Measurements from ENCODE around the gene ETNK1.
A peak's percentile ranks its signal among the peaks of the same experiment; 100 is the strongest.

ETNK1 gene

DNA sequence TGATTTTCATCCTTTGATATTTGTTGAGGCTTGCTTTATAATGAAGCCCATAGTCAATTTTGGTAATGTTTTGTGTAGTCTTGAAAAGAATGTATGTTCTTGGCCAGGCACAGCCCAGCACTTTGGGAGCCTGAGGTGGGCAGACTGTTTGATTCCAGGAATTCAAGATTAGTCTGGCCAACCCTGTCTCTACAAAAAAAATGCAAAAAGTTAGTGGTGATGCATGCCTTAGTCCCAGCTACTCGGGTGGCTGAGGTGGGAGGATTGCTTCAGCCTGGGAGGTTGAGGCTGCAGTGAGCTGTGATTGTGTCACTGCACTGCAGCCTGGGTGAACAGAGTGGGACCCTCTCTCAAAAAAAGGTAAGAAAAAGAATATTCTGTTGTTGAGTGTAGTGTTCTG is 10.8 kb downstream of the ETNK1 start:
- no peak for DNase-seq

DNA sequence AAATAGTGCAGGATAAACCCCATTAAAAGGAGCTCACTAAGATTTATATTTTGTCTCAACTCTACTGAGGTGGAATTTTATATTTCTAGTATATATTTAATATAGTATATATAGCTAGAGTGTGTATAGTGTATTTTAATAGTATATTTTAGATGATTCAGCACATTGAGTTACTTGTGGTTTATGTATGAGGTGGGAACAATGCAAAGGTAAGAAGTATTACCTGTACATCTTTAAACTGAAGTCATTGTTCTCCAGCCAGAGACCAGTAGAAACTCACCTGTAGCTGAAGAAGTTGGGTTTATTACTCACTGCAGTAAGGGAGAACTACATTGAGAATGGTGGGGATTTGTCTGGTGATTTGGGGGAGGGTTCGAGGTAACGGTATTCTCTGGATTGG is 15.9 kb downstream of the ETNK1 start:
- no peak for DNase-seq

DNA sequence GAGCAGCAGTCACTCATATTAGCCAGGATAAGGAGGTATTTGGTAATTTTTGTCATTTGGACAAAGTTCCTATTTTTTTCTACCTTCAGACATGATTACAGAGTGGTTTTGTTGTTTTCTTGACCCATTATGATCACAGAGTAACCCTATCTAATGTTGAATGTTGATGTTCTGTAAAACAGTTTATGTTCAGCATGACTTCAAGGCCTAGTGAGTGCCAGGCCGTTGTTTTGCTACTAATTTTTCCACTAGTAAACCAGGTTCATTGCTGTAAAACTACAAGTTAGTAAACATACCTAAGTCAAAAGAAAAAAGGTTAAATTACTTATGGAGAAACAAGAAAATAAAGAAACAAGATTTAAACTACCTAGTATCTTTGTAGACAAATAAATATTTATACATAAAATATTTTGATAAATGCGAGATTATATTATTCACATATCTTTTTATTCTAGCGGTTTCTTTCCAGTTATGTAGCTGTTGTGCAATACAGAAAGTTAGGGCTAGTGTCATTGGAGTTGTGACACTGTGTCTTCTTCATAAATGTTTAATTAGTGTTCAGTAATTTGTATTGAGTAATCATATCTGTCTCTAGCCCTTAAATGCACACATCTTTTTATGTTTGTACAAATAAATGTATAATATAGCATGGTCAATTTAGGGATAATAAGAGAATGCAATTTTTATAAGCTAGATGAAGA is 16.5 kb downstream of the ETNK1 start:
- no peak for DNase-seq

DNA sequence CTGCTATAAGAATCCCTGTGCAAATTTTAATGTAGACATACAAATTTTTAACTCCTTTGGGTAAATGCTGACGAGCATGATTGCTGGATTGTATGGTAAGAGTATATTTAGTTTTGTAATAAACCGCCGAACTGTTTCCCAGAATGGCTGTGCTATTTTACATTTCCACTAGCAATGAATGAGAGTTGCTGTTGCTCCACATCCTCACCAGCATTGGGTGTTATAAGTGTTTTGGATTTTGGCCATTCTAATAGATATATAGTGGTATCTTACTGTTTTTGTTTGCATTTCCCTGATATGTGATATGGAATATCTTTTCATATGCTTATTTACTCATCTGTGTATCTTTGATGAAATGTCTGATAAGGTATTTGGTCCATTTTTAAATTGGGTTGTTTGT is 23.7 kb downstream of the ETNK1 start:
- no peak for DNase-seq

DNA sequence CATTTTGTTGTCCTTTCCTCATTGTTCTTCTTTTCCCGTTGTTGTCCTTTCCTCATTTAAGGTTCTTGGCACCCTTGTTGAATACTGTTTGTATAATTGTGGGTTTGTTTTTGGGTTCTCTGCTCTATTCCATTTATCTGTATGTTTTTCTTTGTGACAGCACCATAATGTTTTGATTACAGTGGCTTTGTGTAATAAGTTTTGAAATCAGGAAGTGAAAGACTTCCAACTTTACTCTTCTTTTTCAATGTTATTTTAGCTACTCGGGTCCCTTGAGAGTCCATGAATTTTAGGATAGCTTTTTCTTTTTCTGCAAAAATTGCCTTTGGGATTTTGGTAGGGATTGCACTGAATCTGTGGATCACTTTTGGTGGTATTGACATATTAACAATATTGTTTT is 28.1 kb downstream of the ETNK1 start:
- DNase-seq: no peak

DNA sequence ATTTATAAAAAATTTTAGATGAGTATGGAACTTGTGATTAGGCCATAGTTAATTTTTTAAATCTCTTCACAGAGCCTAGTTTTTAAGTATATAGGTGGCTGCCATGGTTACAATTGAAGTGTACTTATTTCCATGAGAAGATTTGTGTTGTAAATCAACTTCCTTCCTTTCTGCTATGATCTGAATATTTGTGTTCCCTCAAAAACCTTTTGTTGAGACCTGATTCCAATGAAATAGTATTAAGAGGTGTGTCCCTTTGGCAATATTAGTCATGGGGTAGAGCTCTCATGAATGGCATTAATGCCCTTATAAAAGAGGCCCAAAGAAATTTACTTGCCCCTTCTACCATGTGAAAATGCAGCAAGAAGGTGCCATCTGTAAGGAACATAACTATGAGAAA is 28.8 kb downstream of the ETNK1 start:
- DNase-seq: no peak

DNA sequence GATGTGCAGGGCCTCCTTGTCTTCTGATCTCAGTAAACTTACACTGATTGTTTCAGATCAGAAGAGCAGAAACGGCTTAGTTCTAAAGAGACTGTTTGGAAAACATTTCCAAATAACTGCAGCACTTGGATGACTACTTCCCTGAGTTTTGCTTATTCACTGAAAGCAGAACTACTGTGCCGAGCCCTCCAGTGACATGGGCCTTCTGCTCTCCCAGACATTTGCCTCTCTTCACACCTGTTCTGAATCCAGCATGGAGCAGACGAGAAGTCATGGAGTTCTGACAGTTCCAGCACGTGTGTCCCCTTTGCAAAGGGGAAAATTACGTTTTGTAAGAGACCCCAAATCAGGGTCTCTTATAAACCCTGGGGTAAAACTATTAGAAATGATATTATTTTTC is 31.4 kb downstream of the ETNK1 start:
- no peak for DNase-seq

DNA sequence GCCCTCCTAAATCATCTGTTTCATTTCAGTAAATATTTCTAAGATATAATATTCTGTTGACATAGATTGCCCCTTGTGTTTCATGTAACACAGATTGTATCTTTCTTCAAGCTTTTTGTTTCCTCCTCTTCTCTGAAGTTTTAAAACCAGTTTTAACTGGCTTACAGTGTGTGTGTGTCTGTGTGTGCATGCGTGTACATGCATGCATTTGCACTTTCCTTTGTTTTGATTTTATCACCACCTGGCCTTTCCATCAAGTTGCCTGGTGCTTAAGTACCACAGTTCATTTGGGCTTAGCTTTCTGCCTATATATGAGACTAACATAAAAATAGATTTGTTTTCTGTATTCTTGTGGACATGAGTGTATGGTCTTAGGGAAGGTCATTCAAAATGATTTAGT is 31.9 kb downstream of the ETNK1 start:
- no peak for DNase-seq

DNA sequence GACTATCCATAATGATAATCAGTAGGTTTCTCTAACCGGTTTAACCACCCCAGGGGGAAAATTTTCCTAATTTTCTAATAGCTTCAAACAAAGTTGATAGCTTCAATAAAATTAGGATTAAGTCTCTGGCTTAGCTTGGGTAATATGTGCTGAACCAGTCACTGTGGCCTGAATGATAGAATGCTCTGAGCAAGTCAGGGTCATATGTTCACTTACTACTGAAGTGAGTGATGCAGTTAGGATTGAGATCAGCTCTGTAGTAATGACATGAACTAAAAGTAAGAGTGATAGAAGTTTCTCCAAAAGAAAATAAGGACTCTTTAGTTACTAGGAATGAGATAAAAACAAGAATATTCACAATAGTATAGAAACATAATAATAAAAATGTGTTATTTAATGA is 32.6 kb downstream of the ETNK1 start:
- DNase-seq: no peak

DNA sequence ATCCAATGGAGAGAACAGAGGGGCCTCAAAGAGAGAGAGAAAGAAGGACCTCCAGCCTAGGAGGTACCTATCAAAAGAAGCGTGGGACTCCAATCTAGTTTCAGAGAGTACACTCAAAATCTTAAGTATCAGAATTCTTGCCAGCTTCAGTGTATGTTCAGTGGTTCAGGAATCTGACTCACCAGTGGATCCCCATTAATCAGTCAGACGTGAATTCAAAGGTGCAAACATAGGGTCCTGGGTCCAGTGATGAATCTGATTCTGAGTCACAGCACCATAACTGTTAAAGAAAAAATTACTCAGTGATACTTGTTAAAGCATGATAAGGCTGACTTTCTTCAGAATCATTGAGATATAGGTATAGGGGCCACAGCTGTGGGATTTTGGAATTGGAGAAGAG is 33.2 kb downstream of the ETNK1 start:
- DNase-seq: peak in 1 of 5 donors; percentile 25

DNA sequence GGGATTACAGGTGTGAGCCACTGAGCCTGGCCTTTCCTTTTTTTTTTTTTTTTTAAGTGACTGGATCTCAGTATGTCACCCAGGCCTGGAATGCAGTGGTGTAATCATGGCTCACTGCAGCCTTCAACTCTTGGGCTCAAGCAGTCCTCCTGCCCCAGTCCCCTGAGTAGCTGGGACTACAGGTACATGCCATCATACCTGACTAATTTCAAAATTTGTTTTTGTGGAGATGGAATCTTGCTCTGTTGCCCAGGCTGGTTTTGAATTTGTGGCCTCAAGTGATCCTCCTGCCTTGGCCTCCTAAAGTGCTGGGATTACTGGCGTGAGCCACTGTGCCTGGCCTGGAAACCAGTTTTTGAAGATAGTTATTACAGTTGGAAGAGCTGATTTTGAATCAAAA is 37.4 kb downstream of the ETNK1 start:
- DNase-seq: no peak

DNA sequence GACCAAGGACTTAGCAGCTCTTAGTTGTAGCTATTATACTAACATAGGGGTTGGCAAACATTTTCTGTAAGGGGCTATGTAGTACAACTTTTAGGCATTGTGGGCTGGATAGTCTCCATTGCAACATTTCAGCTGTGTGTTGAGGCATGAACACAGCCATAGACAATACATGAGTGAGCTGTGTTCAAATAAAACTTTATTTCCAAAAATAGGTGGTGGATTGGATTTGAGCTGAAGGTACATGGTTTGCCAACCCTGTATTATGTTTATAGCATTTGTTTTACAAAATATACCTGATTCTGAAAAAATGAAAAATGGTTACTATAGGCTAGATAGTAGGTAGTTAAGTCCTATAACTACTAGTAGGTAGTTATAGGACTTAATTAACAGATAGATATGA is 40.5 kb downstream of the ETNK1 start:
- no peak for DNase-seq

DNA sequence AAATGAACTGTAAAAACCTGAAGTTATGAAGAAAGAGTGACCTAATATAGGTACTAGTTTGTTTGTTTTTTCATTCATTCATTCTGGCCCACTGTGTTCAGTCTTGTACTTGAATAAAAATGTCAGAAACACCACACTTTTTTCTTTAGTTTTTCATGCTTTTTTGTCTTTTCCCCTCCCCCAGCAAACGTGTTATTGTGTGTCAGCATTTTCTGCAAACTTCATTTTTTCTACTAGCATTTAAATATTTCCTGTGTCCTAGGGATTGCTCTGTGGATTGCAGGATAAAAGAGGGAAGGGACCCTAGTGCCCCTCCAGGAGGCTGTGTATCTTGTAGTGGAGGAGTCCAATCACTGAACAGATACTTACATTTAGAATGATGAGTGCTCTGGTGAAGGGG is 42.2 kb downstream of the ETNK1 start:
- DNase-seq: no peak

DNA sequence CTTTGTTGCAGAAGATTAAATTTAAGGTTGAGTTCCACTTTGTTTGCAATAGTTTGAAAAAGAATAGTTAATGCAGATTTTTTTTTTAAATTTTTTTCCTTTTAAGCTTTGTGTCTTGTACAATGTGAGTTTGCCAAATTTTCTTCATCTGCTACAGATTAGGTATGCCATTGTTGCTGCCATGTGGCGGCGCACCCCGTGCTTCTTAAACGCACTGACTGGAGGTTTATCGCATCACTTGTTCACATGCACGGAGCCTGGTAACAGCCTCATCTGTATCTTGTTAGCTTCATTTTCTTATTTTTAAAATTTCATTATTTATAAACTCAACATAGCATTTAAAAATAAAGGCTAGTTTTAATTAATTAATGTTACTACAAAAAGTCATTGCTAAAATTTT is 43.5 kb downstream of the ETNK1 start:
- DNase-seq: no peak

DNA sequence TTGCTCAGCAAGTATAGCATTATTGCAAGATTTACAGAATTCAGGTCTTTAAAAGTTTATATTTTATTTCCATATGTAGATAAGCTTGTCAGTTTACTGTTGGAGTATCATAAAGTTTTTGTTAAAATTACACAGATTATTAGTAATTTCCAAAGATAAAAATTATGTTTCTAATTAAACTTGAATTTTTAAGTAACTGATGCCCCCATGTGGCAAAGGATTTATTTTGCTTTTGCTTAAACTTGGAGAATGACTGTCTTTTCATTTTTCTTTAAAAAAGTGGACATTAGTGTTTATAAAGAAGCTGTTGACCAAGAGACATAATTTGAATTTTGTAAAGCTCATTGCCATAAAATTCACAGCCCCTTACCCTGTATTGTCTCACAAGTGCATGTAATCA is 45.8 kb downstream of the ETNK1 start:
- DNase-seq: no peak

DNA sequence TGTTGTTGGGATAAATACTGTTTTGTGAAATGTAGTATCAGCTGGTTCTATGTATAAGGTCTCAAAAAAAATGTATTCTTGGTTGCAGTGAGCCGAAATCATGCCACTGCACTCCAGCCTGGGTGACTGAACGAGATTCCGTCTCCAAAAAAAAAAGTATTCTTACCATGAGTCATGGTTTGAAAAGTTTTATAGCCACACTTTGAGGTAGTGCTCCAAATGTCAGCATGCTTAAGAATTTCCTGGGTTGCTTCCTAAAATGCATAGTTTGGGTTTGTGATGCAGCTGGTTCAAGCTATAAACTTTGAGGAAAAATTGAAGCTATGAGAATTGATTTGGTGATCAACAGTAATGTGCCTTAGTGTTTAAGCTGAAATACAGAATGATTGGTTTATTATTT is 48.0 kb downstream of the ETNK1 start:
- no peak for DNase-seq

DNA sequence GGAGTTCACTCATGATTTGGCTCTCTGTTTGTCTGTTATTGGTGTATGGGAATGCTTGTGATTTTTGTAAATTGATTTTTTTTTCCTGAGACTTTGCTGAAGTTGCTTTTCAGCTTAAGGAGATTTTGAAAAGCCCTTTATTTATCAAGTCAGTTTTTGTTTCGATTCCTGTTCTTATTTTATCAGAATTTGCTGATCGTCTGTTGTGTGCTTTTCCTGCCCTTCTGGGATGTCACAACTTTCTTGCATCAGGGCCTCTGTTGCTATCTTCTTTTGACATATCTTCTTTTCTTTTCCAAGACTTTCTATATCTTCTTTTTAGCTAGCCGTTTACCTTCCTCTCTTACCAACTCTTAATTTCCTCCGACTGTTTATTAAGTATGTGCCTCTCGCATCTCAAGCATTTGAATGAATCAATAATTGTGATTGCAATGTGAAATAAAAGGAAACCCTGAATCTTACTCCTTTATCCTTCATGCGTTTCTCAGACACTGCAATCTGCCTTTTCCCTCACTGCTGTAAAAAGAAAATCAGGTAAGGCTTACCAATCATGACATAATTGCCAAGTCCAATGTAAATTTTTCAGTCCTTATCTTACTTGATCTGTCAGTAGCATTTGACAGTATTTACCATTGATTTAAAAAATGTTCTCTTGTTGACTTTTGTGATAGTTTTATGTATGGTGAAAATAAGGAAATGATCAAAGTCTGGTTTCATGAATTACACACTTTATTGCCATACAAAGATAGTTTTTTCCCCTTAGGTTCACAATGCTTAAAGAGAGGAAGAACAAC is 53.0 kb downstream of the ETNK1 start:
- DNase-seq: no peak

DNA sequence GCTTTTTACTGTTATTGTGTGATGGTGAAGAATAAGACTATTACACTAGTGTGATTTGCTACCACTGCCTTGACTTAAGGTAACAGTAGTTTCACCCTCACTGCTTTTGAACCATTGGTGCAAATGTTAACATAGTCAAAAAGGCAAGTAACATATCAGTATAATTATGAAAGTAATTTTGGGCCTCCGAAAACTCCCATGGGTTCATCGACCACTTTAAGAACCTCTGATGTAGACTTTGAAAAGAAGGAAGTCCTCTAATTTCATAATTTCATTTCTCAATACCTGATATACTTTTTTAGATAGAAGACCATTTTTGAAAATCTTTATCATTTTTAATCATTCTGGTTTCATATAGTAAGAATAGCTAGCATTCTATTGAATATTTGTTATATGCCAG is 57.7 kb downstream of the ETNK1 start:
- DNase-seq: no peak

DNA sequence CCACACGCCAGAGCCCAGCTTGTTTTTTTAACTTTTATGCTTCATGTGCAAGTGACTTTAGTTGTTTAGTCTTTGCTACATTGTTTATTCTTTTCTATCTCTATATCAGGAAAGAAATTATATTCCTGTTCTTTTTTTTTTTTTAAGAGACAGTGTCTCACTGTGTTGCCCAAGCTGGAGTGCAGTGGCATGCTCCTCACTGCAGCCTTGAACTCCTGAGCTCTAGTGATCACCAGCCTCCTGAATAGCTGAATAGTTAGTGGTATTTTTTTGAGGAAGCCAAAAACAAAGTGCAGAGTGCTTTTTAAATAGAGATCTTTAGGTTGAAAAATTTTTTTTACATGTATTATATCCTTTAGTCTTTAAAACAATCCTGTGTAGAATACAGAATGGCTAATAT is 58.2 kb downstream of the ETNK1 start:
- no peak for DNase-seq

DNA sequence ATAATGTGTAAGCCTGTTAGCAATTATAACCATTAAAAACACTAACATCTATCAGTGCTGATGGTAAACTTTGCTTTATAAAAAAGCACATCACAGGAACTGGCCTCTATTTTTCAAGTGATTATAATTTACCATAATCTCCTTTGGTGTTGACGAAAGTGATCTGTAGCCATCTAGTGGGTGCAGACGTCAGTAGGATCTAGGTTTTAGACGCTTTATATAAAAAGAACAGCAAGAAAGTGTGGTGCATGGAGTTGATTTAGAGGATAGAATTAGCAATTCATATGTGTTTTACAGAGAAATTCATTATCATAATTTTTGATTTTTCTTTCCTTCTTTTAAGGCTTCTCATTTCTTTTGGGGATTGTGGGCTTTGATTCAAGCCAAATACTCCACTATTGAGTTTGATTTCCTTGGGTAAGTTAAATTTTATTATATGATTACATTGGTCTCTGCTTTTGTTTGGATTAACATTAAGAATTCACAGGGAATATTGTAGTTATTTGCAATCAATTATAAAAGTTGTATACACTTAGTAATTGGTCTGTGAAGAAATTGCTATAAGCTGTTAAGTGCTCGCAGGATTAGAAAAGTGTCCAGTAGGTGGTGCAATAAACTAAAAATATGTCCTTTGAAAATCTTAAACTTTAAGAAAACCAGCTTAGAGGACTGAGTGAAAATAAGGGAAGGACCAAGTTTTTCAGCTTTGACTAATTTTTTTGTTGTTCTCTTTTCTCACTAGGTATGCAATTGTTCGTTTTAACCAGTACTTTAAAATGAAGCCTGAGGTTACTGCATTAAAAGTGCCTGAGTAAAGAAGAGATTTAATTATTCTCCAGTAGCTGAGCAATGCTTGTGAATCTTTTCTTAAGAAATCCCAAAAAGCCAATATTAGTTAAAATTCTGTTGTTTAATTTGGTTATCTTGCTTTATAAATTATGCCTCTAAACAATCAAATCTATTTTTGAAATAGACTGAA is 59.5 kb downstream of the ETNK1 start:
- DNase-seq: peak in 1 of 5 donors; percentile 36

DNA sequence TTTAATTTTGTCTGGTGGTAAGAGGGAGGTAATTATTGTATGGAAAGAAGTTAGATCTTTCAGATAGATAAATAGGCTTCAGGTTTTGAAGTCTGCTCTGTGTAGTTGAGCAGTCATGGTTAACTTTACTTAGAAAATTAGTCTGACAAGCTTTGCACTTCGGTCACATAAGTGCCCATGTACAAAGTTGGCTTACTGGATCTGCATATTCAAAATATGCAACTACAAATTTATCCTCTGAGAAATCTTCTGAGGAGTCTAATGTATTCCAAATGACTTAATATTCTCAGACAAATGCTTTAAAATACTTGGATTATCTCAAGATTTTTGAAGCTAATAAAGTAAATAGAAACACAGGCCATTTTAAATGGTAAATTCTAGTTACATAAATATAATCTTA is 61.2 kb downstream of the ETNK1 start:
- no peak for DNase-seq

DNA sequence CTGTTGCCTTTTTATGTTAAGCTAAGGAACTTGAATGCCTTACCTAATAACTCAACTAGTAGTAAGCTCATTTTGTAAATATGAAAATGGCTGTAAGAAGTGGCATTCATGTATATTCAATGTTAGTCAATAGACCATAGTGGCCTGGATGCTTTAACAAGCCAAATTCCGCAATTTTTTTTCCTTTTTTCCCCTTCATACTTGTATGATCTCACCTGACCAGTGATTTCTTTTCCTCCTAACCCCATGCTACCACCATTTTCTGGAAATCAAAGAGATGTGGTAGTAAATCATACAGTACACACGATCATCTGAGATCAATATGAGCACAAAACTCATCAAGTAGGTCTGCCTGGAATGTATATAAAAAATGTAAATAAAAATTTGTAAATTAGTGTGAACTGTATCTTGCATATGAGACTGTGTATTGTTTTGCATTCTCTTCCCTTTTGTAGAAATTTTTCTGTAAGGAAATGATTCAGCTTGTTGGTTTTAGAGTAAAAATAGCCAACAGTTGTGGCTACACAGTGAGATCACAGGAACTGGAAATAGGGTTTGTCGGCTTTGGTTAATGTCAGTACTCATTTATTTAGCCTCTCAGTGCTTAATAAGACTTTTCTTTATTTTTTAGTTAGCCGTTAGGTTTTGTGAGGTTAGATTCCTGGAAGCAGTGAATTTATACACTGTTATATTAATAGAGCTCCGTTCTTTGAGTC is 62.5 kb downstream of the ETNK1 start:
- peak in 1 of 5 donors; percentile 61 for DNase-seq

DNA sequence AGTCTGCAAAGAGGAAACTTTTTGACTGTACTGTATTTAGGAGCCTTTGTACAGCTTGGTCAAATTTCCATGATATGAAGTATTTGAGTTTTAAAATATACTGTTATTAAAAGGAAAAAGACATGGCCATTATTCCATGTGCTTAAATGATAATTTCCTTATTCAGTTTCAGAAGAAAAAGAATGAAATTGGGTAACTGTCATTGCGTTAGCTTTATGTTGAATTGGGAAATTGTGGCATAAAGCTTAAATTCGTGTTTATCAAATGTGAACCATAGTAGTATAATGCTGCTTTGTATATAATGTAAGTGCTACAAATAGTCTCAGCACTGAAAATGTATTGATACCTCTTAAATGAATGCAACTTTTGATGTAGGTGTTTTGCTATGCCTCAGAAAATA is 64.9 kb downstream of the ETNK1 start:
- no peak for DNase-seq

Measured in T-helper 1 cell (primary cell).